ENCODE data around the gene NAXE.

DNA sequence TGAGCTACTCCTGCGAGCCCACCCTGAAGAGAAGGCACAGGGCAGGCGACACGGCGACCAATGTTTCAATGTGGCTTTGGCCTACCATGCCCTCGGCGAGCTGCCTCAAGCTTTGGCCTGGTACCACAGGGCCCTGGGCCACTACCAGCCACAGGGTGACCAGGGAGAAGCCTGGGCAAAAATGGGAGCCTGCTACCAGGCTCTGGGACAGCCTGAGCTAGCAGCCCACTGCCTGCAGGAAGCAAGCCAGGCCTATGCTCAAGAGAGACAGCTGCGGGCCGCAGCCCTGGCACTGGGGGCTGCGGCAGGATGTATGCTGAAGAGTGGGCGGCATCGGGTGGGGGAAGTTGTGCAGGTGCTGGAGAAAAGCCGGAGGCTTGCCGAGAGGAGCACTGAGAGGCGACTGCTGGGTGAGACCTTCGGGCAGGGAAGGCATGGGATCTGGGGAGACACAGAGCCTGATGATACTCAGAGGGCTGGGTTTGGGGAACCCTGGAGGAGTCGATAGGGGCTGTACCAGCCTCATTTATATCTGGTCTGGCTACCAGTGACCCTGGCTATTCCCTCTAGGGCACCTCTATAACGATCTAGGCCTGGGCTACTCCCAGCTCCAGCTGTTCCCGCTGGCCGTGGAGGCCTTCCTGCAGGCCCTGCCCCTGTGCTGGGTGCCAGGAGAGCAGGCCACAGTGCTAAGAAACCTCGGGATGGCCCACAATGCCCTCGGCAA is 9.8 kb upstream of the NAXE start:
- TF ChIP-seq POLR2A (IDR thresholded peaks at IDR 0.05; ENCODE audit: low read depth, low read length), result no peak
- no peak for TF ChIP-seq POLR2AphosphoS5 (IDR thresholded peaks at IDR 0.05; ENCODE audit: low read depth, low read length)
- no peak for TF ChIP-seq SPI1 (IDR thresholded peaks at IDR 0.05; ENCODE audit: low read depth, low read length)
- no peak for TF ChIP-seq TAF1 (IDR thresholded peaks at IDR 0.05; ENCODE audit: low read depth, low read length)

All from GM12891 (cell line).